Activated naive CD4-positive, alpha-beta T cell treated with anti-CD3 and anti-CD28 coated beads, Interleukin-2, amount 10 ng/mL, durations not matched to agents 7 days and 5 days (primary cell): ENCODE measurements around the gene TYW1B.
"Not testable (repeated sequence)": the region's sequence is repeated elsewhere in the genome, so short reads cannot be mapped to it uniquely, and the experiment has no call there.

Experiments used
- CTCF ChIA-PET: fragments of 350-600 bp; sonication (Branson Sonifier 250); formaldehyde crosslinking; loops from one replicate; lab custom pipeline; 2021; ENCODE audit warnings: antibody characterized with exemption; lab: Charles Lee
- DNase-seq: peaks from one replicate; pipeline ENCODE4 v3.0.0-alpha.2; 2020
- H3K27ac Mint-ChIP-seq: one replicate; pipeline ENCODE4 v1.8.0; 2021; ENCODE audit warnings: mild to moderate bottlenecking, moderate library complexity, mixed read lengths
- H3K27me3 Mint-ChIP-seq: one replicate; pipeline ENCODE4 v1.8.0; 2021; ENCODE audit warnings: mild to moderate bottlenecking, mixed read lengths
- H3K36me3 Mint-ChIP-seq: one replicate; pipeline ENCODE4 v1.8.0; 2021; ENCODE audit warnings: mixed read lengths
- H3K4me1 Mint-ChIP-seq: one replicate; pipeline ENCODE4 v1.8.0; 2021; ENCODE audit warnings: mixed read lengths
- H3K4me3 Mint-ChIP-seq: one replicate; pipeline ENCODE4 v1.8.0; 2021; ENCODE audit warnings: mild to moderate bottlenecking, moderate library complexity, mixed read lengths
- H3K9me3 Mint-ChIP-seq: one replicate; pipeline ENCODE4 v1.8.0; 2021; ENCODE audit warnings: mixed read lengths

Gene TYW1B

DNA sequence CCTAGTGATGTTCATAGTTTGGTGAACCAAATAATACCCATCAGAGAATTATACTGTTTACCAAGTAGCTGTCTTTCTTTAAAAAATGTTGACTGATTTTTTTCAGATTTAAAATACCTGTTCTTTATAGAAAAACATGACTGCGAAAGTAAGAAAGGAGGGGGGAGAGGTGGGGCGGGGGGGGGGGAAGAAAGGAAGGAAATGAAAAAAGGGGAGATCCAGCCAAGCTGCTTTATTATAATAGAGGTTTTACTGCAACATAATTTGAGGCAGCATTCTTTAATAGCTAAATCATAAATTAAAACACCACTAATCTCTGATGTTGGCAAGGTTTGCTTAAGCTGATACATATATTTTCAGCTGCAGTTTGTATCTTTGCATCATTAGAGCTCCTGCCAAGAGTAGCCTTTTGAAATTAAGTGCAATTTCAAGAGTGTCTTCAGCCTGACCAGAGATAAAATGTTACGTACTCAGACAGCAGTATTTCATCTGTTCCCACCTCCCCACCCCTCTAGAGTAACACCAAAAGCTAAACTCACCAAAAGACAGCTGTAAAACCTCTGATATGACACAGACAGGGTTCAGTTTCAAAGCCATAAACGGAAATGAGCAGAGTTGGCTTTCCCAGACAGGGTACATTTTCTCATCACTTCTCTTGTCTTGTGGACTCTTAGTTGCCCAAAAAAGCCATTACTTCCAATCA lies 202.1 kb downstream of the TYW1B start:
- H3K27ac Mint-ChIP-seq, H3K4me1 Mint-ChIP-seq, H3K27me3 Mint-ChIP-seq, H3K9me3 Mint-ChIP-seq, H3K36me3 Mint-ChIP-seq, H3K4me3 Mint-ChIP-seq, DNase-seq, CTCF ChIA-PET: not testable (repeated sequence)

DNA sequence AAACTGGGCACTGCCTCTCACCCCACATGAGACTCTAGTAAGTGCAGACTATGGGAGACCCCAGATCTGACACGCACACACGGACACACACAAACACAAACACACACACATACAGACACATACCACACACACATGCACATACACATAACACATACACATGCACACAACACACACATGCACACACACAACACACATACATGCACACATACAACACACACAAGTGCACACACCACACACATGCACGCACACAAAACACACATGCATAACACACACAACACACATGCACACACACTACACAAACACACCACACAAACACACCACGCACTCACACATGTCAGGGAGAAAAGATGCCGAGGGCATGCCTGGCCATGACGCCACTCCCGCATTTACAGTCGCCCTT lies 205.5 kb downstream of the TYW1B start:
- no peaks in the 10 kb centered on the region for H3K4me1 Mint-ChIP-seq
- peaks cover 2% of the 10 kb centered on the region for H3K36me3 Mint-ChIP-seq
- no peak for DNase-seq
- no peak overlapping the region for H3K4me3 Mint-ChIP-seq
- H3K27me3 Mint-ChIP-seq = no peaks in the 10 kb centered on the region
- CTCF ChIA-PET = no interaction called here
- no peak overlapping the region for H3K27ac Mint-ChIP-seq
- peaks cover 2% of the 10 kb centered on the region for H3K9me3 Mint-ChIP-seq

DNA sequence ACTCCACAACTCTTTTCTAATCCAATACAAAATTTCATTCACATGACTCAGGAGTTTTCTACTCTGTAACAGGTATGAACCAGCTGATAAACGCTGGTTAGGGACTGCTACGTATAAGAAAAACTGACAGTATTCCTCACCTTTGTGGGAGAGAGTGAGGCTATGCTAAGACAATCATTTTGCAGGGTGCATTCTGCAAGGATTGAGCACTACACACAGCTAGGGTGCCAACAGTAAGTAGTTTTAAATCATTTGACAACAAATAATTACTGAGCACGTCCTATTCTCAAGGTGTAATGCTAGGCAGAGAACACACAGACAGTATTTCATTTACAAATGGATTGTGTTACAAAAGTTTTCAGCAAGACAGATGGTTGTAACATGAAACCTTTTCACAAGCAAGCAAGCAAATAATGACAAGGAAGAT lies 206.2 kb downstream of the TYW1B start:
- H3K4me3 Mint-ChIP-seq, H3K27me3 Mint-ChIP-seq, H3K27ac Mint-ChIP-seq, H3K4me1 Mint-ChIP-seq, H3K9me3 Mint-ChIP-seq, DNase-seq, CTCF ChIA-PET, H3K36me3 Mint-ChIP-seq: not testable (repeated sequence)

DNA sequence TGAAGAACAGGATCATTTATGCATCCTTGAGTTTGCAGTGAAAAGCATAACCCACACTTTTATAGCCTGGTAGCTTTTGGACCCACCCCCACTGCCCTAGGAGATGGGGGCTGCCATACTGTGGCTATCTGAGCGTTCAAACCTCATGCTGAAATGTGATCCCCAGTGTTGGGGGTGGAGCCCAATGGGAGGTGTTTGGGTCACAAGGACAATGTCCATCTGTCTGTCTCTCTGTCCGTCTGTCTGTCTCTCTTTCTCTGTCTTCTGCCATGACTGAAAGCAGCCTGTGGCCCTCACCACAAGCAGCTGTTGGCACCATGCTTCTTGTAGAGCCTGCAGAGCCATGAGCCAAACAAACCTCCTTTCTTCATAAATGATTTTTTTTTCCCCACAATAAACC lies 207.1 kb downstream of the TYW1B start:
- H3K27ac Mint-ChIP-seq, H3K36me3 Mint-ChIP-seq, H3K27me3 Mint-ChIP-seq, H3K9me3 Mint-ChIP-seq, H3K4me1 Mint-ChIP-seq, H3K4me3 Mint-ChIP-seq, DNase-seq, CTCF ChIA-PET: not testable (repeated sequence)

DNA sequence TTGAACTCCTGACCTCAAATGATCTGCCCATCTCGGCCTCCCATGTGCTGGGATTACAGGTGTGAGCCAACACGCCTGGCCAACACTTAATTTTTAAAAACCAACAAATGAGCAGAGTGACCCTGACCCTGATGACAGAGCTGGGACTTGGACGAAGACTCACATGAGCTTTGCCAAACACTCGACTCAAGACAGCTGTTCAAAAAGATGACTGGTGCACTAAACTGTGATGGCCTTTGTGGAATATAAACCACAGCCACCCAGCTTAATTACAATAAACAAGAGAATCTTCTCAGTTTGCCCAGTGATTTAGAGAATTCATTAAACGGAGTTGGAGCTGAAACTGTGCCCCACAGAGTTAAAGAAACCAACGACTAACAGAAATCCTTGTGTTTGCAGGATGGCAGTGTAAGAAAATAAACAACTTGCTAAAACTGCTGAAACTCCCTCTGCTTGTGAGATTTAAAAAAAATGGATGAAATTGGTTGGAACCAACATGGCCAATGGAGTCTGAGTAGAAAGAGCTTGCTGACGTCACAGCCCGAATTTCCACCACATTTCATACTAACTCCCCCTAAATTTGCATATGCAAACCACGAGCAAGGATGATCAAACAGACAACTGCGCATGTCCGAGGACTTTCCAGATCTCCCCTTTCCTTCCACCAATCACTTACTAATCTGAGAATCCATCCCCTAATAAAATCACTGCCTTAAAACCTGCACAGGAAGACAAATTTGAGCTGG lies 209.4 kb downstream of the TYW1B start:
- H3K4me3 Mint-ChIP-seq, DNase-seq, H3K9me3 Mint-ChIP-seq: not testable (repeated sequence)

DNA sequence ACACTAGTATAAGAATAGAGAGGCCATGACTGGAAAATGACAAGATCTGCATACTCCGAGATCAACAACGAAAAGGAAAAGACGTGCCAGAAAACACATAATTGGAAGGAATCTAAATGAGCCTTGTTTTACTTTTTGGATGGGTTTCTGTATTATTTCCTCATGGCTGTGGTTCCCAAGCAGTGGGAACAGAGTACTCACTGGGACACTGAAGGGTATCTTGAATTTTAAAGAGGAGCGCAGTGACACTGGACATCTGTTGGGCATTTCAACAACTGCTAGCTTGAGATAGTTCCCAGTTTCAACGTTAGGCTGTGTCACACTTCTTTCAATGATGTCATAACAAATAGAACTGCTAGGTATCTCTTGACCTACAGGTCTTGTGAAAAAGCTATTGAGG lies 218.2 kb downstream of the TYW1B start:
- H3K9me3 Mint-ChIP-seq, DNase-seq, H3K27me3 Mint-ChIP-seq, H3K4me1 Mint-ChIP-seq, H3K36me3 Mint-ChIP-seq, H3K4me3 Mint-ChIP-seq, H3K27ac Mint-ChIP-seq: not testable (repeated sequence)
- CTCF ChIA-PET = interaction anchor here (0.7 kb wide), 1 partner anchor 1695 kb away, joined by 3 read pairs; no protein-coding TSS in a partner anchor

More for the DNA sequence above, 209.4 kb downstream of the TYW1B start:
- H3K27me3 Mint-ChIP-seq, H3K27ac Mint-ChIP-seq, H3K4me1 Mint-ChIP-seq, CTCF ChIA-PET, H3K36me3 Mint-ChIP-seq: not testable (repeated sequence)

DNA sequence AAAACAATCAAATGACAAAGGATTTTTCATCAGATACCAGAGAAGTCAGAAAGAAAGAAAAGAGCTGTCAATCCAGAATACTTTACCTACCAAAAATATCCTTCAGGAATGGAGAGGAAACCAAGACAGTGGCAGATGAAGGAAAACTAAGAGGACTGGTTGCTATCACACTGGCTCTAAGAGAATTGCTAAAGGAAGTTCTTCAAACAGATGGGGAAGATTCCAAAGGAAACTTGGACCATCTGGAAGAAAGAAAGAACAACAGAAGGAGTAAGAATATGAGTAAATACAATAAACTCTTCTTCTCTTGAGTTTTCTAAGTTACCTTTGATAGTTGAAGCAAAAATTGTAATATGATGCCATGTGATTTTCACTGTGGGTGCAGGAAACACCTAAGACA lies 220.0 kb downstream of the TYW1B start:
- H3K36me3 Mint-ChIP-seq, H3K27ac Mint-ChIP-seq, DNase-seq, H3K4me3 Mint-ChIP-seq, CTCF ChIA-PET, H3K27me3 Mint-ChIP-seq, H3K9me3 Mint-ChIP-seq, H3K4me1 Mint-ChIP-seq: not testable (repeated sequence)

DNA sequence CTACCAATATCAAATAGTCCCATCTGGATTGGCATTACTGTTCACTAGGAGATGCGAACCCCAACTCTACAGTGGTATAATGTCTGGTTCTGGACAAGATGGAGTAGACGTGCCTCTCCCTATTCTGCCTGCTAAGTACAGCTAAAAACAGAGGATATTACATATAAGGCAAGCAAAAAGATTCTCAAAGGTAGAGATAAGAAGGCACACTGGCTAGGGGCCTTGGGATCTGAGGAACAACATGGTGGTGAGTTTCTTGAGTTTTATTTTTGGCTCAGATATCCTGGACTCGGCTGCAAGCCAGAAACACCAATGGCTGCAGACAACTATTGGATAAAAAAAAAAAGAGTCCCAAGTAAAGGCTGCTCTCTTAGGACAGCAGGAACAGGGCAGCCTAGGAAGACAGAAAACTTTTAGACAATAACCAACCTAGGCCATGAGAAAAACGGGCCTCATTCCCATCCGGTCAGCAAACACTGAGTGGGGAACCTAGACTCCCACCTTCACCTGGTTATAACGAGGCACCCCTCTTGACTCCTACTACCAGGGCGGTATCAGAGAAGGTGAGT lies 222.1 kb downstream of the TYW1B start:
- H3K9me3 Mint-ChIP-seq, H3K4me1 Mint-ChIP-seq, H3K27me3 Mint-ChIP-seq, H3K27ac Mint-ChIP-seq, DNase-seq, CTCF ChIA-PET, H3K4me3 Mint-ChIP-seq, H3K36me3 Mint-ChIP-seq: not testable (repeated sequence)

DNA sequence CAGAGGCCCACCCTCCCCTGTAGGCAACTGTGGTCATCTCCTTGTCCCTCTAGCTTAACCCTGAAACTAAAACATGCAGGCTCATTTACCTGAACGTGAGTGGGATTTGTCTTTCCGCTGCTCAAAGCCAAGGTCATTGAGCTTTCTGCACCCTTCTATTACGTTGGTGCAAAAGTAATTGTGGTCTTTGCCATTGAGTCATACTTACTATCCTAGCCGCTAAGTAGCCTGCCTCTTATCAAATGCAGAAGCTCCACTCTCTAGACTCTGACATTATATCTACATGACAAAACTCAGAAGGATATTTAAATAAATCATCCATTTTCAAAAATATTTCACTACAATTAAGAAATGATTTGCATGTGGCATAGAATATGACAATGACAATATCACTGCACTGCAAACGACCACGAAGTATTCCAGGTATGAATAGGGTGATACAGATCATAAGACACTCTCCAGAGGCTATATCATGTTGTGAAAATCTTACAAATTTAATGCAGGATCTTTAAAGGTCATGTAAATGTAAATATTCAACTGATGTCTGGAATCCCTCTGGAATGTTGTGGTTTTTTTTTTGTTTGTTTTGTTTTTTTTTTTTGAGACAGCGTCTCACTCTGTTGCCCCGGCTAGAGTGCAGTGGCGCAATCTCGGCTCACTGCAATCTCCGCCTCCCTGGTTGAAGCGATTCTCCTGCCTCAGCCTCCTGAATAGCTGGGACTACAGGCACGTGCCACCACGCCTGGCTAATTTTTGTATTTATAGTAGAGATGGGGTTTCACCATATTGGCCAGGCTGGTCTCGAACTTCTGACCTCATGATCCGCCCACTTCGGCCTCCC lies 223.0 kb downstream of the TYW1B start:
- H3K4me1 Mint-ChIP-seq = not testable (repeated sequence)

DNA sequence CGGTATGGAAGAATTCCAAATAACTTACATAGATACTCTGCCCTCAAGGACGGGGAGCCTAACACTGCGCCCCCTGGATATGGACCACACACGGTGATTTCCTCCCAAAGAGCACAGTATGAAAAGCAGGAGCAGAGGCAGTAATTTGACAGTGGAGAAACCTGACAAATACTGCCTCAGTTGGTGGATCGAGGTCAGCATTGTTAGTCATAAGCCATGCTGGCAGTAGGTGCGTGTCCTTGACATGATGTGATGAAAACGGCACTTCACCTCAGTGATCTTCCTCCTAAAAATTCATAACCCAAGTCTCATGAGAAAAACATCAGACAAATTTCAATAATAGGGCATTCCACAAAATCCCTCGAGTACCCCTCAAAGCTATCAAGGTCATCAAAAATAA lies 224.5 kb downstream of the TYW1B start:
- H3K27ac Mint-ChIP-seq, H3K27me3 Mint-ChIP-seq, H3K4me3 Mint-ChIP-seq, H3K4me1 Mint-ChIP-seq, CTCF ChIA-PET, H3K36me3 Mint-ChIP-seq, DNase-seq, H3K9me3 Mint-ChIP-seq: not testable (repeated sequence)

More for the DNA sequence above, 223.0 kb downstream of the TYW1B start:
- CTCF ChIA-PET, H3K4me3 Mint-ChIP-seq, H3K36me3 Mint-ChIP-seq, DNase-seq, H3K27ac Mint-ChIP-seq, H3K27me3 Mint-ChIP-seq, H3K9me3 Mint-ChIP-seq: not testable (repeated sequence)

DNA sequence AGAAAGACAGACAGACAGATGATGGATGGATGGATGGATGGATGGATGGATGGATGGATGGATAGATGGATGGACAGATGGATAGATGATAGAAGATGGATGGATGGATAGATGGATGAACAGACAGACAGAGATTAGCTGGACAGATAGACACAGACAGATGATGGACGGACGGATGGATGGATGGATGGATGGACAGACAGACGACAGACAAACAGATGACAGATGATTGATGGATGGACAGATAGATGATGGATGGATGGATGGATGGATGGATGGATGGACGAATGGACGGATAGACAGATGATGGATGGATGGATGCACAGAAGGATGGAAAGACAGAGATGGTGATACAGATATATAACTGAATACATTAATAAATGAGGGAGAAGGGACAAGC lies 224.9 kb downstream of the TYW1B start:
- no peaks in the 10 kb centered on the region for H3K9me3 Mint-ChIP-seq
- H3K4me3 Mint-ChIP-seq = no peak overlapping the region
- no peaks in the 10 kb centered on the region for H3K27me3 Mint-ChIP-seq
- DNase-seq = no peak
- H3K36me3 Mint-ChIP-seq = peaks cover 3% of the 10 kb centered on the region
- H3K4me1 Mint-ChIP-seq = no peaks in the 10 kb centered on the region
- CTCF ChIA-PET = no interaction called here
- H3K27ac Mint-ChIP-seq = no peak overlapping the region

DNA sequence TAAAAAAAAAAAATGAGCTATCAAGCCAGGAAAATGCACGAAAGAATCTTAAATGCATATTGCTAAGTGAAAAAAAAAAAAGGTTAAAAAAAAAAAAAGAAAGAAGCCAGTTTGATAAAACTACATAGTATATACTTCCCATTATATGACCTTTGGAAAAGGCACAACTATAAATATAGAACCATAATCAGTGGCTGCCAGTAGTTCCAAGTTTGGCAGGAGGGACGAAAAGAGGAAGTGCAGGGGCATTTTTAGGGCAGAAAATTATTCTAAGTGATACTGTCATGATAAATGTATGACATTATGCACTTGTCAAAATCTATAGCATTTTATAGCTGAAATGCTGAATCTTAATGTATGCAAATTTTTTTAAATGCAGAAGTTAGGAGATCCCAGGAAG lies 226.3 kb downstream of the TYW1B start:
- H3K27ac Mint-ChIP-seq, H3K36me3 Mint-ChIP-seq, H3K27me3 Mint-ChIP-seq, H3K9me3 Mint-ChIP-seq, CTCF ChIA-PET, H3K4me3 Mint-ChIP-seq, H3K4me1 Mint-ChIP-seq, DNase-seq: not testable (repeated sequence)

DNA sequence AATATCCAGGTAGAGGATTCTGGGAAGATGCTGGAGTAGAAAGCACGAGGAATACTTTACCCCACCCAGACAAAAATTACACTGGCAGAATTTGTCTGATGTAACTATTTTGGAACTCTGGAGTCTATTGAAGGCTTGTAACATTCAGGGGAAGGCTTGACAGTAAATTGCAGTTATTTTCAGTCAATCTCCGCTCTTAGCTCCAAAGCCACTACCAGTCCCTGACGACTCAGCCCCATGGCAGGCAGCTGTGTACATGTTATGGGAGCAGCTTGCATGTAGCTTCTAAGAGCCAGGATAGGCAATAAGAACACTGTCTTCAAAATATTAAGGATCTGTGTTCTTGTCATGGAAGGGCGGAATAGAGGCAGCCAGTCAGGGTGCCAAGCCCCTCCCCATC lies 238.0 kb downstream of the TYW1B start:
- H3K4me3 Mint-ChIP-seq, CTCF ChIA-PET: not testable (repeated sequence)

DNA sequence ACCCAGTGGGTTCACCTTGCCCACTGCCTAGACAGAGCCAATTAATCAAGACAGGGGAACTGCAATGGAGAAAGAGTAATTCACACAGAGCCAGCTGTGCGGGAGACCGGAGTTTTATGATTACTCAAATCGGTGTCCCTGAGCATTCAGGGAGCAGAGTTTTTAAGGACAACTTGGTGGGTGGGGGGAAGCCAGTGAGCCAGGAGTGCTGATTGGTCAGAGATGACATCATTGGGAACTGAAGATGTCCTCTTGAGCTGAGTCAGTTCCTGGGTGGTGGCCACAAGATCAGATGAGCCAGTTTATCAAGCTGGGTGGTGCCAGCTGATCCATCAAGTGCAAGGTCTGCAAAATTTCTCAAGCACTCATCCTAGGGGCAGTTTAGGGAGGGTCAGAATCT lies 240.7 kb downstream of the TYW1B start:
- peaks cover 29% of the 10 kb centered on the region for H3K9me3 Mint-ChIP-seq
- not testable (repeated sequence) for DNase-seq, H3K27ac Mint-ChIP-seq

More for the DNA sequence above, 238.0 kb downstream of the TYW1B start:
- not testable (repeated sequence) for DNase-seq, H3K27ac Mint-ChIP-seq, H3K4me1 Mint-ChIP-seq, H3K27me3 Mint-ChIP-seq, H3K36me3 Mint-ChIP-seq
- peaks cover 23% of the 10 kb centered on the region for H3K9me3 Mint-ChIP-seq

More for the DNA sequence above, 240.7 kb downstream of the TYW1B start:
- H3K4me1 Mint-ChIP-seq, H3K4me3 Mint-ChIP-seq, H3K36me3 Mint-ChIP-seq, CTCF ChIA-PET, H3K27me3 Mint-ChIP-seq: not testable (repeated sequence)
